ENCODE data around the gene PRSS1.

PRSS1 gene

GRCh38 chr7:142799437-142799835, 50.2 kb downstream of the PRSS1 start:
- Histone ChIP-seq H3K79me2 (ENCODE audit: control insufficient read depth, low read length) (peaks cover 56% of the 10 kb centered on the region), H3K9me2 (replicated peaks; ENCODE audit: control insufficient read depth, low read length) (no peaks in the 10 kb centered on the region), H3K9me3 (ENCODE audit: control insufficient read depth, insufficient read depth, low read length) (no peaks in the 10 kb centered on the region), H3K27me3 (ENCODE audit: control insufficient read depth, low read length) (no peaks in the 10 kb centered on the region), H4K20me1 (ENCODE audit: control insufficient read depth, insufficient read depth, low read depth, low read length) (no peaks in the 10 kb centered on the region), H3F3A (ENCODE audit: control insufficient read depth, insufficient read depth) (peaks cover 29% of the 10 kb centered on the region), H3K27ac (ENCODE audit: low read depth, low read length) (peak overlapping the region; percentile 83), H3K4me2 (ENCODE audit: low read length) (peak overlapping the region; percentile 84), H3K36me3 (ENCODE audit: control insufficient read depth, low read length) (peaks cover 72% of the 10 kb centered on the region), H3K4me1 (ENCODE audit: control insufficient read depth, low read length) (peaks cover 77% of the 10 kb centered on the region), H3K4me3 (ENCODE audit: low read length) (peak overlapping the region; percentile 88)
- TF ChIP-seq EZH2phosphoT487 (IDR thresholded peaks at IDR 0.05; ENCODE audit: borderline replicate concordance, low read length) = no peak
- TF ChIP-seq CTCF (IDR thresholded peaks at IDR 0.05; ENCODE audit: low read depth, low read length, poor library complexity, severe bottlenecking) = no peak

- Histone ChIP-seq H3K9me2 (replicated peaks; ENCODE audit: control insufficient read depth, low read length) (no peaks in the 10 kb centered on the region), H3K36me3 (ENCODE audit: control insufficient read depth, low read length) (peaks cover 78% of the 10 kb centered on the region), H3F3A (ENCODE audit: control insufficient read depth, insufficient read depth) (peaks cover 26% of the 10 kb centered on the region), H3K79me2 (ENCODE audit: control insufficient read depth, low read length) (peaks cover 54% of the 10 kb centered on the region), H4K20me1 (ENCODE audit: control insufficient read depth, insufficient read depth, low read depth, low read length) (no peaks in the 10 kb centered on the region), H3K4me1 (ENCODE audit: control insufficient read depth, low read length) (peaks cover 77% of the 10 kb centered on the region), H3K4me2 (ENCODE audit: low read length) (peak overlapping the region; percentile 84), H3K27me3 (ENCODE audit: control insufficient read depth, low read length) (no peaks in the 10 kb centered on the region), H3K9me3 (ENCODE audit: control insufficient read depth, insufficient read depth, low read length) (no peaks in the 10 kb centered on the region), H3K4me3 (ENCODE audit: low read length) (peak overlapping the region; percentile 88; the same call in 1 of the 2 replicates), H3K27ac (ENCODE audit: low read depth, low read length) (peak overlapping the region; percentile 83)
- TF ChIP-seq EZH2phosphoT487 (IDR thresholded peaks at IDR 0.05; ENCODE audit: borderline replicate concordance, low read length) (no peak), CTCF (IDR thresholded peaks at IDR 0.05; ENCODE audit: low read depth, low read length, poor library complexity, severe bottlenecking) (no peak)
These were observed 50.8 kb downstream of the PRSS1 start for GRCh38 chr7:142800088-142800487.

GRCh38 chr7:142800699-142801260, 51.5 kb downstream of the PRSS1 start:
- Histone ChIP-seq H3K79me2 (ENCODE audit: control insufficient read depth, low read length) (peaks cover 48% of the 10 kb centered on the region), H3K9me2 (replicated peaks; ENCODE audit: control insufficient read depth, low read length) (no peaks in the 10 kb centered on the region), H3K4me3 (ENCODE audit: low read length) (no peak overlapping the region), H3K36me3 (ENCODE audit: control insufficient read depth, low read length) (peaks cover 85% of the 10 kb centered on the region), H3K9me3 (ENCODE audit: control insufficient read depth, insufficient read depth, low read length) (no peaks in the 10 kb centered on the region), H4K20me1 (ENCODE audit: control insufficient read depth, insufficient read depth, low read depth, low read length) (no peaks in the 10 kb centered on the region), H3K27me3 (ENCODE audit: control insufficient read depth, low read length) (no peaks in the 10 kb centered on the region), H3K4me2 (ENCODE audit: low read length) (0 out of 2 replicates have a peak overlapping the region, but pooled peaks have one; percentile 84), H3K4me1 (ENCODE audit: control insufficient read depth, low read length) (peaks cover 77% of the 10 kb centered on the region), H3K27ac (ENCODE audit: low read depth, low read length) (peak overlapping the region; percentile 83), H3F3A (ENCODE audit: control insufficient read depth, insufficient read depth) (peaks cover 26% of the 10 kb centered on the region)
- no peak for TF ChIP-seq CTCF (IDR thresholded peaks at IDR 0.05; ENCODE audit: low read depth, low read length, poor library complexity, severe bottlenecking)

All from DOHH2 (cell line).